Measurements from ENCODE around the gene EGFLAM. TPM values are rescaled to one million over a fixed set of nuclear protein-coding genes. Genes with fewer than 3 reads are reported as not detected.

The EGFLAM gene
- total RNA-seq, 1 experiment from 2014 or later = 1.1 TPM

DNA sequence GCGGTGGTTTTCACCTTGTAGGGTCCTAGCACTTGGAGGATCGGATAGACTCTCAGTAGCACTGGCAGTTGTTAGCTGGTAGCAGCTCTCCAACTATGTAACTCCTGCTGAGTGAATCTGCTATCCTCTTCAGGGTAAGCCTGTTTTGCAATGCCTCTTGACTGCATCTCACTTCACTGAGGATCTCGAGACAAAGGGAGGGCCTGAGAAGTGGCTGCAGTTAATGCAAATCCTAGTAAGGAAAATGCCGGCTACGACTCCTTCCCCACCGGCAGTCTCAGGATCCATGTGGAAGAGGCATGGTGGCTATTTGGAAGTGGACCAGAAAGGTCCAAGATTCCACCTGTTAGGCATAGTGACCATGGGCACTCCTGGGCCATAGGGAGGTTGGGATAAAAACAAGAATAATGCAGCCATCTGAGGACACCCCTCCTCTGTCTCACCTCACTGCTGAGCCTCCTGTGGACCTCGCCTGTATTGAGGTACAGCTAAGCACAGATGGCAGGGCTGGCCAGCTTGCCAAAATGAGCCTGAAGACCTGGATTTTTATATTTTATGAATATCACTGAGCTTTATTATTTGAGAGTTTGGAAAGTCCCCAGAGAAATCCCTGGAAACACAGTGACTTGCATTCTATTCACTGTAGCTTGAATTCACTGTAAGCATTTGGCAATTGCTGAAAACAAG lies 152.1 kb downstream of the EGFLAM start (continued):
- TF ChIP-seq, protein P1, sequence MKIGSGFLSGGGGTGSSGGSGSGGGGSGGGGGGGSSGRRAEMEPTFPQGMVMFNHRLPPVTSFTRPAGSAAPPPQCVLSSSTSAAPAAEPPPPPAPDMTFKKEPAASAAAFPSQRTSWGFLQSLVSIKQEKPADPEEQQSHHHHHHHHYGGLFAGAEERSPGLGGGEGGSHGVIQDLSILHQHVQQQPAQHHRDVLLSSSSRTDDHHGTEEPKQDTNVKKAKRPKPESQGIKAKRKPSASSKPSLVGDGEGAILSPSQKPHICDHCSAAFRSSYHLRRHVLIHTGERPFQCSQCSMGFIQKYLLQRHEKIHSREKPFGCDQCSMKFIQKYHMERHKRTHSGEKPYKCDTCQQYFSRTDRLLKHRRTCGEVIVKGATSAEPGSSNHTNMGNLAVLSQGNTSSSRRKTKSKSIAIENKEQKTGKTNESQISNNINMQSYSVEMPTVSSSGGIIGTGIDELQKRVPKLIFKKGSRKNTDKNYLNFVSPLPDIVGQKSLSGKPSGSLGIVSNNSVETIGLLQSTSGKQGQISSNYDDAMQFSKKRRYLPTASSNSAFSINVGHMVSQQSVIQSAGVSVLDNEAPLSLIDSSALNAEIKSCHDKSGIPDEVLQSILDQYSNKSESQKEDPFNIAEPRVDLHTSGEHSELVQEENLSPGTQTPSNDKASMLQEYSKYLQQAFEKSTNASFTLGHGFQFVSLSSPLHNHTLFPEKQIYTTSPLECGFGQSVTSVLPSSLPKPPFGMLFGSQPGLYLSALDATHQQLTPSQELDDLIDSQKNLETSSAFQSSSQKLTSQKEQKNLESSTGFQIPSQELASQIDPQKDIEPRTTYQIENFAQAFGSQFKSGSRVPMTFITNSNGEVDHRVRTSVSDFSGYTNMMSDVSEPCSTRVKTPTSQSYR (CRISPR knock-in tag; IDR thresholded peaks at IDR 0.05) = no peak
- TF ChIP-seq ZNF121 (CRISPR knock-in tag; IDR thresholded peaks at IDR 0.05) = no peak
- no peak for TF ChIP-seq JAZF1 (CRISPR knock-in tag; IDR thresholded peaks at IDR 0.05)
- TF ChIP-seq ZNF396 (CRISPR knock-in tag; IDR thresholded peaks at IDR 0.05; ENCODE audit: borderline replicate concordance) = no peak

DNA sequence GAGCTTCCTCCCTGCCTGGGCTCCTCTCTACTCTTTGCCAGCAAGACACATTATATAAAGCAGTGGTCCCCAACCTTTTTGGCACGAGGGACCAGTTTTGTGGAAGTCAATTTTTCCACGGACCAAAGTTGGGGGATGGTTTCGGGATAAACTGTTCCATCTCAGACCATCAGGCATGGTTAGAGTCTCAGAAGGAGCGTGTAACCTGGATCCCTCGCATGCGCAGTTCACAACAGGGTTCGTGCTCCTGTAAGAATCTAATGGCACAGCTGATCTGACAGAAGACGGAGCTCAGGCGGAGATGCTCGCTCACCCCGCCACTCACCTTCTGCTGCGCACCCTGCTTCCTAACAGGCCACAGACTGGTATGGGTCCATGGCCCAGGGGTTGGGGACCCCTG lies 155.3 kb downstream of the EGFLAM start:
- DNase-seq (ENCODE audit: low spot score) (no peak), ATAC-seq (no peak)
- Mint-ChIP-seq H3K4me1 (peaks cover 34% of the 10 kb centered on the region), H3K36me3 (no peaks in the 10 kb centered on the region), H3K4me3 (no peak overlapping the region), H3K27me3 (ENCODE audit: low read depth) (no peaks in the 10 kb centered on the region), H3K27ac (no peak overlapping the region), H3K9me3 (no peaks in the 10 kb centered on the region)
- ChIA-PET CTCF (interaction anchor here (1.4 kb wide), 1 partner anchor 28 kb away, joined by 4 read pairs; no protein-coding TSS in a partner anchor), POLR2A (interaction anchor here (0.7 kb wide), 1 partner anchor 55 kb away, joined by 7 read pairs; no protein-coding TSS in a partner anchor)
- TF ChIP-seq EMX1 (CRISPR knock-in tag; IDR thresholded peaks at IDR 0.05) = no peak
- TF ChIP-seq ETV6 (CRISPR knock-in tag; IDR thresholded peaks at IDR 0.05) = no peak
- TF ChIP-seq NR3C1 (CRISPR knock-in tag; conservative IDR thresholded peaks at IDR 0.05; ENCODE audit: low read depth) = no peak
- no peak for TF ChIP-seq MYBL2 (CRISPR knock-in tag; IDR thresholded peaks at IDR 0.05)
- TF ChIP-seq ZNF138 (CRISPR knock-in tag; conservative IDR thresholded peaks at IDR 0.05) = no peak
- TF ChIP-seq, protein P1 (CRISPR knock-in tag; IDR thresholded peaks at IDR 0.05) = no peak
- TF ChIP-seq, protein P2, sequence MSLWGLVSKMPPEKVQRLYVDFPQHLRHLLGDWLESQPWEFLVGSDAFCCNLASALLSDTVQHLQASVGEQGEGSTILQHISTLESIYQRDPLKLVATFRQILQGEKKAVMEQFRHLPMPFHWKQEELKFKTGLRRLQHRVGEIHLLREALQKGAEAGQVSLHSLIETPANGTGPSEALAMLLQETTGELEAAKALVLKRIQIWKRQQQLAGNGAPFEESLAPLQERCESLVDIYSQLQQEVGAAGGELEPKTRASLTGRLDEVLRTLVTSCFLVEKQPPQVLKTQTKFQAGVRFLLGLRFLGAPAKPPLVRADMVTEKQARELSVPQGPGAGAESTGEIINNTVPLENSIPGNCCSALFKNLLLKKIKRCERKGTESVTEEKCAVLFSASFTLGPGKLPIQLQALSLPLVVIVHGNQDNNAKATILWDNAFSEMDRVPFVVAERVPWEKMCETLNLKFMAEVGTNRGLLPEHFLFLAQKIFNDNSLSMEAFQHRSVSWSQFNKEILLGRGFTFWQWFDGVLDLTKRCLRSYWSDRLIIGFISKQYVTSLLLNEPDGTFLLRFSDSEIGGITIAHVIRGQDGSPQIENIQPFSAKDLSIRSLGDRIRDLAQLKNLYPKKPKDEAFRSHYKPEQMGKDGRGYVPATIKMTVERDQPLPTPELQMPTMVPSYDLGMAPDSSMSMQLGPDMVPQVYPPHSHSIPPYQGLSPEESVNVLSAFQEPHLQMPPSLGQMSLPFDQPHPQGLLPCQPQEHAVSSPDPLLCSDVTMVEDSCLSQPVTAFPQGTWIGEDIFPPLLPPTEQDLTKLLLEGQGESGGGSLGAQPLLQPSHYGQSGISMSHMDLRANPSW (CRISPR knock-in tag; conservative IDR thresholded peaks at IDR 0.05; ENCODE audit: low read depth) = no peak
- TF ChIP-seq, protein P3, sequence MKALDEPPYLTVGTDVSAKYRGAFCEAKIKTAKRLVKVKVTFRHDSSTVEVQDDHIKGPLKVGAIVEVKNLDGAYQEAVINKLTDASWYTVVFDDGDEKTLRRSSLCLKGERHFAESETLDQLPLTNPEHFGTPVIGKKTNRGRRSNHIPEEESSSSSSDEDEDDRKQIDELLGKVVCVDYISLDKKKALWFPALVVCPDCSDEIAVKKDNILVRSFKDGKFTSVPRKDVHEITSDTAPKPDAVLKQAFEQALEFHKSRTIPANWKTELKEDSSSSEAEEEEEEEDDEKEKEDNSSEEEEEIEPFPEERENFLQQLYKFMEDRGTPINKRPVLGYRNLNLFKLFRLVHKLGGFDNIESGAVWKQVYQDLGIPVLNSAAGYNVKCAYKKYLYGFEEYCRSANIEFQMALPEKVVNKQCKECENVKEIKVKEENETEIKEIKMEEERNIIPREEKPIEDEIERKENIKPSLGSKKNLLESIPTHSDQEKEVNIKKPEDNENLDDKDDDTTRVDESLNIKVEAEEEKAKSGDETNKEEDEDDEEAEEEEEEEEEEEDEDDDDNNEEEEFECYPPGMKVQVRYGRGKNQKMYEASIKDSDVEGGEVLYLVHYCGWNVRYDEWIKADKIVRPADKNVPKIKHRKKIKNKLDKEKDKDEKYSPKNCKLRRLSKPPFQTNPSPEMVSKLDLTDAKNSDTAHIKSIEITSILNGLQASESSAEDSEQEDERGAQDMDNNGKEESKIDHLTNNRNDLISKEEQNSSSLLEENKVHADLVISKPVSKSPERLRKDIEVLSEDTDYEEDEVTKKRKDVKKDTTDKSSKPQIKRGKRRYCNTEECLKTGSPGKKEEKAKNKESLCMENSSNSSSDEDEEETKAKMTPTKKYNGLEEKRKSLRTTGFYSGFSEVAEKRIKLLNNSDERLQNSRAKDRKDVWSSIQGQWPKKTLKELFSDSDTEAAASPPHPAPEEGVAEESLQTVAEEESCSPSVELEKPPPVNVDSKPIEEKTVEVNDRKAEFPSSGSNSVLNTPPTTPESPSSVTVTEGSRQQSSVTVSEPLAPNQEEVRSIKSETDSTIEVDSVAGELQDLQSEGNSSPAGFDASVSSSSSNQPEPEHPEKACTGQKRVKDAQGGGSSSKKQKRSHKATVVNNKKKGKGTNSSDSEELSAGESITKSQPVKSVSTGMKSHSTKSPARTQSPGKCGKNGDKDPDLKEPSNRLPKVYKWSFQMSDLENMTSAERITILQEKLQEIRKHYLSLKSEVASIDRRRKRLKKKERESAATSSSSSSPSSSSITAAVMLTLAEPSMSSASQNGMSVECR (CRISPR knock-in tag; IDR thresholded peaks at IDR 0.05; ENCODE audit: borderline replicate concordance) = no peak
- TF ChIP-seq, protein P4, sequence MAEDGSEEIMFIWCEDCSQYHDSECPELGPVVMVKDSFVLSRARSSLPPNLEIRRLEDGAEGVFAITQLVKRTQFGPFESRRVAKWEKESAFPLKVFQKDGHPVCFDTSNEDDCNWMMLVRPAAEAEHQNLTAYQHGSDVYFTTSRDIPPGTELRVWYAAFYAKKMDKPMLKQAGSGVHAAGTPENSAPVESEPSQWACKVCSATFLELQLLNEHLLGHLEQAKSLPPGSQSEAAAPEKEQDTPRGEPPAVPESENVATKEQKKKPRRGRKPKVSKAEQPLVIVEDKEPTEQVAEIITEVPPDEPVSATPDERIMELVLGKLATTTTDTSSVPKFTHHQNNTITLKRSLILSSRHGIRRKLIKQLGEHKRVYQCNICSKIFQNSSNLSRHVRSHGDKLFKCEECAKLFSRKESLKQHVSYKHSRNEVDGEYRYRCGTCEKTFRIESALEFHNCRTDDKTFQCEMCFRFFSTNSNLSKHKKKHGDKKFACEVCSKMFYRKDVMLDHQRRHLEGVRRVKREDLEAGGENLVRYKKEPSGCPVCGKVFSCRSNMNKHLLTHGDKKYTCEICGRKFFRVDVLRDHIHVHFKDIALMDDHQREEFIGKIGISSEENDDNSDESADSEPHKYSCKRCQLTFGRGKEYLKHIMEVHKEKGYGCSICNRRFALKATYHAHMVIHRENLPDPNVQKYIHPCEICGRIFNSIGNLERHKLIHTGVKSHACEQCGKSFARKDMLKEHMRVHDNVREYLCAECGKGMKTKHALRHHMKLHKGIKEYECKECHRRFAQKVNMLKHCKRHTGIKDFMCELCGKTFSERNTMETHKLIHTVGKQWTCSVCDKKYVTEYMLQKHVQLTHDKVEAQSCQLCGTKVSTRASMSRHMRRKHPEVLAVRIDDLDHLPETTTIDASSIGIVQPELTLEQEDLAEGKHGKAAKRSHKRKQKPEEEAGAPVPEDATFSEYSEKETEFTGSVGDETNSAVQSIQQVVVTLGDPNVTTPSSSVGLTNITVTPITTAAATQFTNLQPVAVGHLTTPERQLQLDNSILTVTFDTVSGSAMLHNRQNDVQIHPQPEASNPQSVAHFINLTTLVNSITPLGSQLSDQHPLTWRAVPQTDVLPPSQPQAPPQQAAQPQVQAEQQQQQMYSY (CRISPR knock-in tag; IDR thresholded peaks at IDR 0.05) = no peak
